Measurements from ENCODE around the gene UBTF.
"Not testable (repeated sequence)": the region's sequence is repeated elsewhere in the genome, so short reads cannot be mapped to it uniquely, and the experiment has no call there.

The UBTF gene

GRCh38 chr17:44247876-44248736 is 28.6 kb upstream of the UBTF start:
- no peak for DNase-seq (ENCODE audit: low read depth in 2 of 2)

GRCh38 chr17:44247440-44247841 is 28.0 kb upstream of the UBTF start:
- DNase-seq (ENCODE audit: low read depth in 2 of 2) = no peak

GRCh38 chr17:44241106-44241624 is 21.7 kb upstream of the UBTF start:
- DNase-seq (ENCODE audit: low read depth in 2 of 2) = no peak

GRCh38 chr17:44237886-44238285 is 18.4 kb upstream of the UBTF start:
- DNase-seq (ENCODE audit: low read depth in 2 of 2) = not testable (repeated sequence)

- DNase-seq (ENCODE audit: low read depth in 2 of 2) = no peak
Observed at GRCh38 chr17:44236444-44236991, 17.0 kb upstream of the UBTF start.

GRCh38 chr17:44235583-44235936 is 16.1 kb upstream of the UBTF start:
- no peak for DNase-seq (ENCODE audit: low read depth in 2 of 2)

- DNase-seq (ENCODE audit: low read depth in 2 of 2) = no peak
Observed at GRCh38 chr17:44233582-44233981, 14.1 kb upstream of the UBTF start.

- no peak for DNase-seq (ENCODE audit: low read depth in 2 of 2)
Observed at GRCh38 chr17:44232061-44232460, 12.6 kb upstream of the UBTF start.

GRCh38 chr17:44230140-44230539 is 10.7 kb upstream of the UBTF start:
- DNase-seq (ENCODE audit: low read depth in 2 of 2) = no peak

- DNase-seq (ENCODE audit: low read depth in 2 of 2) = no peak
Observed at GRCh38 chr17:44229090-44229489, 9.6 kb upstream of the UBTF start.

GRCh38 chr17:44223541-44224071 is 4.1 kb upstream of the UBTF start:
- no peak for DNase-seq (ENCODE audit: low read depth in 2 of 2)

- no peak for DNase-seq (ENCODE audit: low read depth in 2 of 2)
Observed at GRCh38 chr17:44222112-44222869, 2.8 kb upstream of the UBTF start.

- no peak for DNase-seq (ENCODE audit: low read depth in 2 of 2)
Observed at GRCh38 chr17:44221862-44222111, 2.3 kb upstream of the UBTF start.

- peak; percentile 42 to 63 for DNase-seq (ENCODE audit: low read depth in 2 of 2)
Observed at GRCh38 chr17:44221084-44221861, 1.8 kb upstream of the UBTF start.

- peak; percentile 34 to 43 for DNase-seq (ENCODE audit: low read depth in 2 of 2)
Observed at GRCh38 chr17:44220213-44221083, 973 bp upstream of the UBTF start.

GRCh38 chr17:44219108-44219615 is 313 bp downstream of the UBTF start:
- DNase-seq (ENCODE audit: low read depth in 2 of 2) = peak; percentile 60 to 65

- DNase-seq (ENCODE audit: low read depth in 2 of 2) = peak; percentile 78 to 81
Observed at GRCh38 chr17:44218344-44219107, 949 bp downstream of the UBTF start.

GRCh38 chr17:44217738-44218343 is 1.6 kb downstream of the UBTF start:
- DNase-seq (ENCODE audit: low read depth in 2 of 2) = no peak

GRCh38 chr17:44216694-44217093 is 2.8 kb downstream of the UBTF start:
- DNase-seq (ENCODE audit: low read depth in 2 of 2) = no peak
